IMR-90 (cell line): ENCODE measurements around the gene AXIN1. TPM values are rescaled to one million over a fixed set of nuclear protein-coding genes. Genes with fewer than 3 reads are reported as not detected.

Experiments
- ATAC-seq: fragments of 200-7000 bp; cut with Tn5 transposase; 2 replicates; pipeline ENCODE4 v1.9.1; 2020; ENCODE audit warnings: low read depth, mild to moderate bottlenecking, moderate library complexity
- BruUV-seq: library from RNA; stranded (reverse); fragments of 400-500 nt; replicated peaks from 2 replicates; lab custom pipeline; 2021; lab: Mats Ljungman, UMichigan
- CTCF ChIA-PET: fragments of 300-600 bp; formaldehyde crosslinking; extraction: SDS; loops from one replicate; lab custom pipeline; 2021; ENCODE audit warnings: antibody characterized with exemption; lab: Yijun Ruan, JAX
- POLR2A ChIA-PET: fragments of 300-600 bp; sonication (Branson Sonifier 250); formaldehyde crosslinking; loops from one replicate; lab custom pipeline; 2022; ENCODE audit warnings: antibody characterized with exemption; ENCODE audit not compliant: unreplicated experiment; lab: Charles Lee
- DNase-seq: peaks from one replicate; pipeline ENCODE4 v3.0.0; 2013
- H2AFZ ChIP-seq: replicated peaks from 2 replicates; pipeline ENCODE3; 2013; ENCODE audit warnings: low read length, mild to moderate bottlenecking; ENCODE audit not compliant: poor library complexity
- H2AK5ac ChIP-seq: 2 replicates; pipeline ENCODE4 v1.6.1; 2013; ENCODE audit warnings: low read depth, low read length, inconsistent platforms
- H2AK9ac ChIP-seq: replicated peaks from 2 replicates; pipeline ENCODE3; 2013; ENCODE audit warnings: mild to moderate bottlenecking, low read depth, low read length, moderate library complexity; ENCODE audit not compliant: poor library complexity
- H2BK120ac ChIP-seq: 2 replicates; pipeline ENCODE4 v1.6.1; 2013; ENCODE audit warnings: low read depth, low read length, inconsistent platforms
- H2BK15ac ChIP-seq: 3 replicates; pipeline ENCODE4 v1.6.1; 2013; ENCODE audit warnings: low read depth, low read length, inconsistent platforms
- H2BK20ac ChIP-seq: 2 replicates; pipeline ENCODE4 v1.6.1; 2013; ENCODE audit warnings: low read depth, mild to moderate bottlenecking, inconsistent platforms, low read length, moderate library complexity
- H2BK5ac ChIP-seq: 2 replicates; pipeline ENCODE4 v1.6.1; 2013; ENCODE audit warnings: mild to moderate bottlenecking, low read depth, low read length, inconsistent platforms; ENCODE audit not compliant: poor library complexity, severe bottlenecking
- H3K14ac ChIP-seq: replicated peaks from 2 replicates; pipeline ENCODE4 v1.6.1; 2013; ENCODE audit warnings: low read depth, low read length, inconsistent platforms
- H3K18ac ChIP-seq: 2 replicates; pipeline ENCODE4 v1.6.1; 2013; ENCODE audit warnings: low read depth, low read length, control low read depth
- H3K23ac ChIP-seq: 2 replicates; pipeline ENCODE4 v1.6.1; 2013; ENCODE audit warnings: low read depth, low read length, inconsistent platforms
- H3K27ac ChIP-seq: 2 replicates; pipeline ENCODE4 v1.5.1; 2013; ENCODE audit warnings: mild to moderate bottlenecking, control low read depth, low read length; ENCODE audit not compliant: insufficient read depth
- H3K27me3 ChIP-seq: 2 replicates; pipeline ENCODE4 v1.6.1; 2013; ENCODE audit warnings: low read length; ENCODE audit not compliant: control insufficient read depth, insufficient read depth
- H3K36me3 ChIP-seq: 2 replicates; pipeline ENCODE4 v1.6.1; 2013; ENCODE audit warnings: low read length, mixed read lengths; ENCODE audit not compliant: control insufficient read depth, insufficient read depth
- H3K4ac ChIP-seq: 2 replicates; pipeline ENCODE4 v1.6.1; 2013; ENCODE audit warnings: low read depth, low read length, inconsistent platforms
- H3K4me1 ChIP-seq: 2 replicates; pipeline ENCODE4 v1.6.1; 2013; ENCODE audit warnings: low read length, mixed read lengths; ENCODE audit not compliant: control insufficient read depth, insufficient read depth
- H3K4me2 ChIP-seq: 2 replicates; pipeline ENCODE4 v1.6.1; 2013; ENCODE audit warnings: low read depth, mild to moderate bottlenecking, control low read depth, low read length, moderate library complexity
- H3K4me3 ChIP-seq: 2 replicates; pipeline ENCODE4 v1.5.1; 2013; ENCODE audit warnings: low read depth, mild to moderate bottlenecking, control low read depth, low read length, moderate library complexity; ENCODE audit not compliant: insufficient read depth
- H3K56ac ChIP-seq: 2 replicates; pipeline ENCODE4 v1.6.1; 2013; ENCODE audit warnings: low read length, inconsistent platforms; ENCODE audit not compliant: insufficient read depth; ENCODE audit errors: extremely low read depth
- H3K79me1 ChIP-seq, 2 experiments: 2 replicates each; pipeline ENCODE4 v1.6.1; 2013; ENCODE audit warnings: low read length in 2 of 2, inconsistent platforms in 1 of 2, low read depth in 1 of 2
- H3K9ac ChIP-seq: 2 replicates; pipeline ENCODE4 v1.6.1; 2013; ENCODE audit warnings: low read depth, low read length, control low read depth
- H3K9me1 ChIP-seq: 2 replicates; pipeline ENCODE4 v1.6.1; 2013; ENCODE audit warnings: low read length, inconsistent platforms; ENCODE audit not compliant: insufficient read depth
- H3K9me3 ChIP-seq: 2 replicates; pipeline ENCODE4 v1.6.1; 2013; ENCODE audit warnings: low read length; ENCODE audit not compliant: control insufficient read depth, insufficient read depth
- H4K20me1 ChIP-seq: 2 replicates; pipeline ENCODE4 v1.6.1; 2013; ENCODE audit warnings: low read length, inconsistent platforms; ENCODE audit not compliant: insufficient read depth
- H4K5ac ChIP-seq: 2 replicates; pipeline ENCODE4 v1.6.1; 2013; ENCODE audit warnings: mild to moderate bottlenecking, low read depth, low read length, control low read depth
- H4K8ac ChIP-seq, 2 experiments: 2 replicates each; pipeline ENCODE4 v1.6.1; 2013; ENCODE audit warnings: low read depth in 2 of 2, low read length in 2 of 2, control low read depth in 1 of 2, inconsistent platforms in 1 of 2
- H4K91ac ChIP-seq: 2 replicates; pipeline ENCODE4 v1.6.1; 2013; ENCODE audit warnings: low read depth, low read length, inconsistent platforms; ENCODE audit not compliant: insufficient read depth
- BHLHE40 ChIP-seq: fragments of 150-350 bp; IDR thresholded peaks from 2 replicates; pipeline ENCODE4 v1.6.1; 2016; ENCODE audit warnings: mild to moderate bottlenecking, low read depth, low read length
- CEBPB ChIP-seq: IDR thresholded peaks from 2 replicates; pipeline ENCODE4 v1.6.1; 2012; ENCODE audit warnings: low read depth, low read length, improper control_type of control experiment
- CHD1 ChIP-seq: IDR thresholded peaks from 2 replicates; pipeline ENCODE4 v1.6.1; 2012; ENCODE audit warnings: low read depth, low read length, improper control_type of control experiment
- POLR2A ChIP-seq: IDR thresholded peaks from 2 replicates; pipeline ENCODE4 v1.6.1; 2012; ENCODE audit warnings: mild to moderate bottlenecking, low read depth, low read length
- RCOR1 ChIP-seq: IDR thresholded peaks from 2 replicates; pipeline ENCODE4 v1.6.1; 2012; ENCODE audit warnings: mild to moderate bottlenecking, low read length, improper control_type of control experiment; ENCODE audit not compliant: insufficient replicate concordance
- WGBS, 2 experiments: methylation state at CpG; one replicate each; pipeline versions ENCODE4 v1.1.5 to v1.1.7; 2013; ENCODE audit warnings: missing lambda C conversion rate in 2 of 2; ENCODE audit not compliant: insufficient read length in 1 of 2; ENCODE audit errors: extremely low coverage in 2 of 2; 5-methylcytosine and 5-hydroxymethylcytosine counted together
- dilution Hi-C: fragments of 300-500 bp; cut with HindIII; formaldehyde crosslinking; loops from one replicate; pipeline ENCODE4 v1.14.3; 2018; ENCODE audit warnings: low sequenced_read_pairs; ENCODE audit not compliant: unreplicated experiment
- in situ Hi-C: fragments of 300-500 bp; cut with MboI; formaldehyde crosslinking; loops from 3 replicates; pipeline ENCODE4 v1.14.3; 2019; ENCODE audit warnings: low sequenced_read_pairs, inconsistent platforms, mixed read lengths
- intact Hi-C: fragments of 100-400 bp; cut with micrococcal nuclease; formaldehyde crosslinking; loops from 2 replicates; pipeline ENCODE4 v1.10.0; 2022
- polyA plus RNA-seq, 3 experiments: library from polyadenylated mRNA; depleted of rRNA; stranded (reverse); fragments of >200 nt; gene quantifications; 2 replicates each; pipeline ENCODE4 v1.2.3, GENCODE V29; 2012; ENCODE audit warnings: low replicate concordance in 1 of 3
- total RNA-seq: library from RNA; depleted of rRNA; stranded (reverse); fragments of >200 nt; gene quantifications from 2 replicates; pipeline ENCODE4 v1.2.3, GENCODE V29; 2012

The AXIN1 gene
- total and polyA plus RNA-seq, 2 of the 4 experiments (the other 2 are of a cell fraction) = 10.9 to 14.2 TPM

DNA sequence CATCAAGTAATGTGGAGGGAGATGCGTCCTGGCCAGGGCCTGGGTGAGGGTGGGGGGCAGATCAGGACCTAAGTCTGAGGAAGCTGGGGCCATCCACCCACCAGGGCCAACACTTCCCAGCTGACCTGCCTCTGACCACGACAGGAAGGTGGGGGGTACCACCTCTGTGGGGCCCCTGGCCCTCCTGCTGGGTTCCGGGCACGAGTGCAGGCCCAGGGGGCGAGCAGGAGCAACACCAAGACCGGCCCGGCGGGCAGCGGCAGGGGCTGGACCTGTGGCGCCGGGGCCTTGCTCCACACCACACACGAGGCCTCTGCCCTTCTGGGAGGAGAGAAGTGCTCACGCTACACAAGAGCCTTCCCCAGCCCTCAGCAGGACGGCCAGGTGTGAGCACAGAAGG lies 56.2 kb downstream of the AXIN1 start:
- POLR2A ChIA-PET = no interaction called here
- H4K20me1 ChIP-seq = no peaks in the 10 kb centered on the region; the same call in 1 of the 2 replicates
- no peaks in the 10 kb centered on the region for H3K9me1 ChIP-seq
- peak overlapping the region; percentile 56 for H2AFZ ChIP-seq
- H3K4me2 ChIP-seq = no peak overlapping the region
- no peak for DNase-seq
- no peaks in the 10 kb centered on the region for H3K27me3 ChIP-seq
- no peak overlapping the region for H3K4ac ChIP-seq
- H2AK5ac ChIP-seq = no peak overlapping the region
- ATAC-seq = no peak
- CTCF ChIA-PET = no interaction called here
- H3K4me1 ChIP-seq = no peaks in the 10 kb centered on the region
- H2BK15ac ChIP-seq = no peak overlapping the region
- no peak overlapping the region for H3K14ac ChIP-seq
- WGBS, 2 experiments = 100% methylated on average over 1 of the region's 14 CpGs; no CpG with 5 or more reads in 1 of the 2 experiments
- no TSS peak for BruUV-seq
- H4K8ac ChIP-seq = no peak overlapping the region
- no peak overlapping the region for H3K56ac ChIP-seq
- H4K91ac ChIP-seq = no peak overlapping the region
- dilution Hi-C loops = no loop called here
- H3K27ac ChIP-seq = no peak overlapping the region
- no peak overlapping the region for H3K23ac ChIP-seq
- no peak overlapping the region for H3K9ac ChIP-seq
- H3K4me3 ChIP-seq = no peak overlapping the region
- in situ Hi-C loops = no loop called here
- no peaks in the 10 kb centered on the region for H3K9me3 ChIP-seq
- no peak overlapping the region for H2BK5ac ChIP-seq
- H2BK120ac ChIP-seq = no peak overlapping the region
- peak overlapping the region; percentile 87 for H2AK9ac ChIP-seq
- intact Hi-C loops = no loop called here
- H3K36me3 ChIP-seq = peaks cover 37% of the 10 kb centered on the region
- H2BK20ac ChIP-seq = no peak overlapping the region
- peaks cover 0 to 6% of the 10 kb centered on the region in 2 experiments; a peak in 2 of 4 replicates for H3K79me1 ChIP-seq
- TF ChIP-seq CEBPB = no peak
- no peak for TF ChIP-seq BHLHE40
- no peak for TF ChIP-seq CHD1
- no peak for TF ChIP-seq RCOR1
- TF ChIP-seq POLR2A = no peak
- no peak overlapping the region for H3K18ac ChIP-seq
- no peak overlapping the region for H4K5ac ChIP-seq
